Activated CD8-positive, alpha-beta T cell treated with anti-CD3 and anti-CD28 coated beads, Interleukin-2, amount 10 ng/mL, durations not matched to agents 7 days and 5 days (primary cell): ENCODE data around the gene UBE2J2. TPM values are rescaled to one million over a fixed set of nuclear protein-coding genes. Genes with fewer than 3 reads are reported as not detected.

Experiments
- ATAC-seq: fragments of 150-1000 bp; cut with Tn5 transposase; one replicate; pipeline ENCODE4 v1.10.0; 2021; ENCODE audit warnings: moderate library complexity
- CTCF ChIA-PET: fragments of 350-600 bp; sonication (Branson Sonifier 250); formaldehyde crosslinking; loops from one replicate; lab custom pipeline; 2021; ENCODE audit warnings: antibody characterized with exemption; lab: Charles Lee
- POLR2A ChIA-PET: fragments of 350-600 bp; sonication (Branson Sonifier 250); formaldehyde crosslinking; loops from one replicate; lab custom pipeline; 2021; ENCODE audit warnings: antibody characterized with exemption; lab: Charles Lee
- DNase-seq: peaks from one replicate; pipeline ENCODE4 v3.0.0-alpha.2; 2020
- H3K27ac Mint-ChIP-seq: one replicate; pipeline ENCODE4 v1.8.0; 2021; ENCODE audit warnings: mild to moderate bottlenecking, mixed read lengths
- H3K27me3 Mint-ChIP-seq: one replicate; pipeline ENCODE4 v1.8.0; 2021; ENCODE audit warnings: low read depth, mixed read lengths
- H3K36me3 Mint-ChIP-seq: one replicate; pipeline ENCODE4 v1.8.0; 2021; ENCODE audit warnings: low read depth, mixed read lengths
- H3K4me1 Mint-ChIP-seq: one replicate; pipeline ENCODE4 v1.8.0; 2021; ENCODE audit warnings: low read depth, mixed read lengths
- H3K4me3 Mint-ChIP-seq: one replicate; pipeline ENCODE4 v1.8.0; 2021; ENCODE audit warnings: mild to moderate bottlenecking, mixed read lengths
- H3K9me3 Mint-ChIP-seq: one replicate; pipeline ENCODE4 v1.8.0; 2022; ENCODE audit warnings: mixed read lengths; ENCODE audit not compliant: insufficient read depth
- total RNA-seq, 2 experiments: library from RNA; stranded (reverse); gene quantifications; one replicate each; pipeline ENCODE4 v1.2.3, GENCODE V29; 2021

UBE2J2 gene
- total RNA-seq, 2 experiments from 2014 or later = 62.3 to 67.5 TPM

DNA sequence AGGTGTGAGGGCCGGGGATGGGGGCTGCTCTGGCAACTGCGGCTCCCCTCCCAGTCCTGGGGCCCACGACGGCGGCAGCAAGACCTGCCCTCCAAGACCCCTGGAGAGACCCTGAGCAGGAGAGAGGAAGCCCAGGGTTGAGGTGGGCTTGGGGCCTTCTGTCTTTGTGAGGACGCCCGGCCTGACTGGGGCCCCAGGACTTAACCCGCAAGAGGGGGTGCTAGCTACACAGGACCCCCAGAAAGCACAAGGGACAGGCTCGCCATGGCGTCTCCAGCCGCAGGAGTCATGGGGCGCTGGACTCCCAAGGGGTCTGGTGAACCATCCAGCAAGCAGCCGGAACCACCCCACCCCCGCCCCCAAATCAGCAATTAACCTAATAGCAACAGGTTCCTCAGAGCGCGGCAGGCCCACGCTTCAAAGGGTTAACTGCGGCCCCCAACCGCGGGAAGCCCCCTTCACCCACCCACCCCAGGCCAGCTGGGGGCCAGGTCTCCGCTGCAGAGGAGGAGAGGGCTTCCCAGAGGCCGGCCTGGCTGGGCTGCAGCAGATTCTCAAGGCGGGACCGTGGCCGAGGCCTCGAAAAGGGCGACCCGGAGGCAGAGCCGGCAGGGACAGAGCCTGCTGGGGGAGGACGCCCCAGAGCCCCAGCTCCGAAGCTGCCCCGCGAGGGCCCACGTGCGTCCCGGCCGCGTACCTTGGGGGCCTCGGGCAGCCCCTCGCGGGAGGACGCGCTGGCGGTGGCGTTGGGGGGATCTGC is 27.7 kb downstream of the UBE2J2 start:
- Mint-ChIP-seq H3K27me3 (peaks cover 6% of the 10 kb centered on the region), H3K36me3 (peaks cover 2% of the 10 kb centered on the region), H3K27ac (no peak overlapping the region), H3K4me3 (no peak overlapping the region), H3K4me1 (peaks cover 13% of the 10 kb centered on the region), H3K9me3 (no peaks in the 10 kb centered on the region)
- ChIA-PET POLR2A (no interaction called here), CTCF (no interaction called here)
- ATAC-seq (no peak), DNase-seq (no peak)

DNA sequence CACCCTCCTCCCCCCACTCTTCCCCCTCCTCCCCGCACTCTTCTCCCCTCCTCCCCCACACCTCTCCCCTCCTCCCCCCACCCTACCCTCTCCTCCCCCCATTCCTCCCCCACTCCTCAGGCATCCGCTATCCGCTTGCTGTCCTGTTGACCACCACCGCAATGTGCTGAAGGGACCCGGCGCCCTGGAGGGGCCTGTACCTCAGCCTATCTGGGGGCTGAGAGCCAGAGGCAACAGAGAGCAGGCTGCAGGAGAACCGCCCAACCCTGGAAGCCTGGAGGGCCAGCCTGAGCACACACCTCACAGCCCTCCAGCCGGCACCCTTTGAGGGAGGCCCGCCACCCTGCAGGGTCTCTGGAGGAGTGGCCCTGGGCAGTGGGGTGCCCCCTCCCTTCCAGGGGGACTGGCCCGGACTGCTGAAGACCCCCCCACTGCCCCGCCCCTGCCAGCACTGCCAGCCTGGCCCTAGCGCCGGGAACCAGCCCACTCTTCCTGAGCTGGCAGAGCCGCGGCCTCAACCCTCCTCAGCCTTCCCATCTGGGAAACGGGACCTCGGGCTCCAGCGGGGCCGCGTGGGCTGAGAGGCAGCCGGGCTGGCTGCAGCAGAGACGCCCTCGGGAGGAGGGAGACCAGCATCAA is 28.4 kb downstream of the UBE2J2 start:
- DNase-seq (no peak), ATAC-seq (no peak)
- peaks cover 6% of the 10 kb centered on the region for H3K27me3 Mint-ChIP-seq
- no peaks in the 10 kb centered on the region for H3K36me3 Mint-ChIP-seq
- no peak overlapping the region for H3K4me3 Mint-ChIP-seq
- ChIA-PET POLR2A (no interaction called here), CTCF (no interaction called here)
- no peak overlapping the region for H3K27ac Mint-ChIP-seq
- peaks cover 7% of the 10 kb centered on the region for H3K4me1 Mint-ChIP-seq
- no peaks in the 10 kb centered on the region for H3K9me3 Mint-ChIP-seq

DNA sequence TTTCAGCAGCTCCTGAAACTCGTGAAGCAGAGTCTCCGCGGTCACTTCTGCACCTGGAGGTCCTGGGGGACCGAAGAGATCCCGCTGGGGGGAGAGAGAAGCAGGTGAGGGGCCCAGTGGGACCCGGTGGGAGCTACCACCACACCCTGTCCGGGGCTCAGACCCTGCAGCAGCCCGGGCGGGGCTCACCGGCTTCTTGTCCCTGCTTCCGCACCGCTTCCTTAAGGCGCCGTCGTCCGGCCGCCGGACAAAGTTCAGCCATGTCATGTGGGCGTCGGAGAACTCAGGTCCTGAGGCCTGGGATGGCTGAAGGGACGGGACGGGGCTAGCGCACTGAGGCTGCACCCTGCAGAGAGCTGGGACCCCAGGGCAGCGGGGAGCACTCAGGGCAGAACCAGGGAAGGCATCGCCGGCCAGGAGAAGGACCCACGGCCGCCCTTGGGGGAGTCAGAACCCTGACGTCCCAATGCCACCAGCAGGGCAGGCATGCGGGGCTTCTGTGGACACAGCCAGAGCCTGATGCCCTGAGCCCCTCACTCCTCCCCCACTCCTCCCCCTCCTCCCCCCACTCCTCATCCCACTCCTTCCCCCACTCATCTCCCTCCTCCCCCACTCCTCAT is 29.4 kb downstream of the UBE2J2 start:
- Mint-ChIP-seq H3K27ac (no peak overlapping the region), H3K9me3 (no peaks in the 10 kb centered on the region), H3K4me3 (no peak overlapping the region), H3K36me3 (no peaks in the 10 kb centered on the region), H3K4me1 (no peaks in the 10 kb centered on the region), H3K27me3 (peaks cover 6% of the 10 kb centered on the region)
- ATAC-seq (no peak), DNase-seq (no peak)
- ChIA-PET POLR2A (no interaction called here), CTCF (no interaction called here)

DNA sequence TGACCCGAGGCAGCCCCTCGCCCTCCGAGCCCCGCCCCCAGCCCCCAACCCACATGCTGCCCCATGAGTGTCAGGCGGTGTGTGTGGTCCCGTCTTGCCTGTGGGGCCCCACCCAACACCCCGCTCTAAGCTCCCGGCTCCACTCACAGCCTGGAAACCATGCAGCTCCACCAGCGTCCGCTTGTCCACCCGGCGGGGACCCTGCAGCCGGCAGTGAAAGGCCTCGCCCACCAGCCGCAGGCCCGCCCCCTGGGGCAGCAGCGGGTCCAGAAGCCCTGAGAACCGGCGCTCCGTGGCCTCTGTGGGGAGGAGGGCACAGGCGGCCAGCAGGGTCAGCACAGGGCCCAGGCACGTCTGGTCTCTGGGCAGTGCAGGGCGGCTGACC is 29.9 kb downstream of the UBE2J2 start:
- no peaks in the 10 kb centered on the region for H3K36me3 Mint-ChIP-seq
- no peak overlapping the region for H3K27ac Mint-ChIP-seq
- ChIA-PET POLR2A (no interaction called here), CTCF (no interaction called here)
- no peak overlapping the region for H3K4me3 Mint-ChIP-seq
- no peaks in the 10 kb centered on the region for H3K9me3 Mint-ChIP-seq
- no peaks in the 10 kb centered on the region for H3K4me1 Mint-ChIP-seq
- H3K27me3 Mint-ChIP-seq = peaks cover 6% of the 10 kb centered on the region
- ATAC-seq (no peak), DNase-seq (no peak)

DNA sequence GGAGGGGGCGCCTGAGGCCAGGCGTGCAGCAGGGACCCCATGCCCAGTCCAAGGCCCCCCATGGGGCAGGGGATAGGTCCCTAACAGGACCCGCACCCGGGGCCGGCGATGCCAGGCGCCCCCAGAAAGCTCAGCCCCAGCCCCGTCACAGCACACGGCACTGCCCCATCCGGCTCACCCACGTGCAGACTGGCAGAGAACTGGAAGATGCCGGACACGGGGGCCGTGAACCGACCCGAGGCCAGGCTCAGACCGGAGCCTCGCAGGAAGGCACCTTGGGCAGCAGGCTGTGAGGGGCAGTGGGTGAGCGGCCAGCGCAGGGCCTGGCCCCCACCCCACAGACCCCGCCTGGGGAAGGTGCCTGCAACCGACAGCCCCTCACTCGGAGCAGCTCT is 30.4 kb downstream of the UBE2J2 start:
- Mint-ChIP-seq H3K36me3 (no peaks in the 10 kb centered on the region), H3K27ac (no peak overlapping the region), H3K4me1 (no peaks in the 10 kb centered on the region), H3K27me3 (peaks cover 6% of the 10 kb centered on the region), H3K4me3 (no peak overlapping the region), H3K9me3 (no peaks in the 10 kb centered on the region)
- POLR2A ChIA-PET = no interaction called here
- no peak for ATAC-seq
- DNase-seq = no peak
- CTCF ChIA-PET = no interaction called here

DNA sequence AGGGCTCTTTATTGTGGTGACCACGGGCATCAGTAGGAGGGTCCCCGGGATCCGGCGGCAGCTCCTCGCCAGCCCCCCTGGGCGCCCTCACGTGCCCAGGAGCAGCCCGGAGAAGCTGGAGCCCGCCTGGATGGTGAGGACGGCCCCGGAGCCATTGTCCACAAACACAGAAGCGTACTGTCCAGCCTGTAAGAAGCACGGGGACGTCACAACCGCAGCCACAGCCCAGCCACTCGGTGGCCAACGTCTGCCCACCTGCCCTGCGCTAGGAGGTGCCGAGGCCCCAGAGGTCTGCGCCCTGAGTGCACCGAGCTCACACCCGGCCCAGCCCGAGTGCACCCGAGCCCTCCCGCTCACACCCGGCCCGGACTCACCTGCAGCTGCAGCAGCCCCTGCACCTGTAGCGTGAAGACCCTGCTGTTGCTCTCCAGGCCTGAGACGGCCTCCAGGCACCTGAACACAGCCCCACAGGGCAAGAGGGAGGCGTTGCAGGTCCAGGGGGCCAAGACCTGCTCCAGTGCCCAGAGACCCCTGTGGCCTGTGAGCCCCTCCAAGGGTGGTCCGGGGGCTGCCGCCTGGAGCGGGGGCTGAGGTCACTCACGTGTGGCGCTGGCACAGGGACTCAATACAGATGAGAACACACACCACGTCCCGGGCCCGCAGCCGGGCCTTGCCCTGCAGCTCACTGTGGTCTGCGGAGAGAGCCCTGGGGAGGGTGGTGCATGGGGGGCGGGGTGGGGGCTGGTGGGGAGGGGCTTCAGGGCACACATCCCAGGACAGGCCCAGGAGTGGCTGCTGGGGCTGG is 31.0 kb downstream of the UBE2J2 start:
- ChIA-PET CTCF (interaction anchor here (0.8 kb wide), 1 partner anchor 120 kb away, joined by 6 read pairs; no protein-coding TSS in a partner anchor), POLR2A (interaction anchor here (0.8 kb wide), 1 partner anchor 130 kb away, joined by 3 read pairs; no protein-coding TSS in a partner anchor)
- no peaks in the 10 kb centered on the region for H3K9me3 Mint-ChIP-seq
- H3K27ac Mint-ChIP-seq = no peak overlapping the region
- no peak overlapping the region for H3K4me3 Mint-ChIP-seq
- peaks cover 6% of the 10 kb centered on the region for H3K27me3 Mint-ChIP-seq
- ATAC-seq (no peak), DNase-seq (no peak)
- H3K36me3 Mint-ChIP-seq = no peaks in the 10 kb centered on the region
- H3K4me1 Mint-ChIP-seq = no peaks in the 10 kb centered on the region

DNA sequence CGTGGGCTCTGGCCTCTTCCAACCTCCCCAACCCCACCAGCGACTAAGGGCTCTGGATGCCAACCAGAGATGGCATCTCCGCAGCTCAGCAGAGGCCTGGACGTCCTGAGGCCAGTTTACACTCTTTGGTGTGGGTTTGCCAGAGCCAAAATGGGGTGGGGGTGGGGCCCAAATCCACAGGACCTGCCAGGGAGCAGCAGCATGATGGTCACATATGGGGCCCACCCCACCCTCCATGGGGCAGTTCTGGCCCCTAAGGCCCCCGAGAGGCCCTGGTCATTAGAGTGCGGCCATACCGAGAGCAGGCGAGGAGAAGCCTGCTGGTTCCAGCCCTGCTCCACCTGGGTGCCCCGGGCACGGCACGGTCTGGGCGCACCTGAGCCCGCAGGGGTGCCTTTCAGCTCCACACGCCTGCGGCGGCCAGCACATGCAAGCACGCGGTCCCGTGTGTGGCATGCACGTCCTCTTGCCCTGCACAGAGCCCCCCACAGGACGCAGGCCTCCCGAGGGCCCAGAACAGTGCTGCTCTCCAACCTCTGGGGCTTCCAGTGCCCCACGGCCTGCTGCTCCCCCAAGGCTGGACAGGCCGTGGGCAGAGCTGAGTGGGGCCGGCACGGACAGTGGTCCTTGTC is 31.9 kb downstream of the UBE2J2 start:
- H3K4me3 Mint-ChIP-seq = no peak overlapping the region
- CTCF ChIA-PET = interaction anchor here (0.8 kb wide), 1 partner anchor 119 kb away, joined by 6 read pairs; no protein-coding TSS in a partner anchor
- no peak overlapping the region for H3K27ac Mint-ChIP-seq
- POLR2A ChIA-PET = interaction anchor here (0.8 kb wide), 1 partner anchor 129 kb away, joined by 3 read pairs; no protein-coding TSS in a partner anchor
- ATAC-seq = no peak
- no peaks in the 10 kb centered on the region for H3K9me3 Mint-ChIP-seq
- peaks cover 3% of the 10 kb centered on the region for H3K27me3 Mint-ChIP-seq
- no peaks in the 10 kb centered on the region for H3K36me3 Mint-ChIP-seq
- no peaks in the 10 kb centered on the region for H3K4me1 Mint-ChIP-seq
- no peak for DNase-seq

DNA sequence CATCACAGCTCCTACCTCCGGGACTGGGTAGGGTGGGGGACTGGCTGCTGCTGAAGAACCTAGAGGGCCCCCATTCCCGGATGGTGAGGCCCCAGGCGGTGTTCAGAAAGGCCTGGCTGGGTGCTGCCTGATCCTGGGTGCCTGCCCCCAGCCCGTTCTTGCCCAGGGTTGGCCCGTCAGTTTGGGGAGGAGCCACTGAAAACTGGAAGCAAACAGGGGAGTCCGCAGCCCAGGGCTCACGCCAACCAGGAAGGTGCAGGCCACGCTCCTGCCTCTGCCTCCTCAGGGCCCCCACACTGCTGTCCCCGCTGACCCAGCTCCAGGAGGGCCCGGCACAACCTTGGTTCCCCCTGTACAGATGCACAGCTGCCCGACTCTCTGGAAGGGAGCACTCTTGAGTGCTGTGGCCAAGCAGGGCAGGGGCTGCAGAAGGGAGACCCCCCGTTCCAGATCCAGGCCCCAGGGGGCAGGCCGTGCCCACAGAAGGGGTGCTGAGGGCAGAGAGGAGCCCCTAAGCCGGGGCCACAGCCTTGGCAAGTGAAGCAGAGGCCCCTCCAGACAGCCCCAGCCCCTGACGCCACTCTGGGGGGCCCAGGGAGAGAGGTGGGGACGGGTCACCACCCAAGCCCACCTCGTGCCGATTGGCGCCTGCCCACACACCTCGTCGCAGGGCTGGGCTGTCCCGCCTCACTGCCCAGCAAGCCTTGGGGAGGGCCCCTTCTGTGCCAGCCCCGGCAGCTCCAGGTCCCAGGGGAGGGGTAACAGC is 32.6 kb downstream of the UBE2J2 start:
- no peaks in the 10 kb centered on the region for H3K4me1 Mint-ChIP-seq

DNA sequence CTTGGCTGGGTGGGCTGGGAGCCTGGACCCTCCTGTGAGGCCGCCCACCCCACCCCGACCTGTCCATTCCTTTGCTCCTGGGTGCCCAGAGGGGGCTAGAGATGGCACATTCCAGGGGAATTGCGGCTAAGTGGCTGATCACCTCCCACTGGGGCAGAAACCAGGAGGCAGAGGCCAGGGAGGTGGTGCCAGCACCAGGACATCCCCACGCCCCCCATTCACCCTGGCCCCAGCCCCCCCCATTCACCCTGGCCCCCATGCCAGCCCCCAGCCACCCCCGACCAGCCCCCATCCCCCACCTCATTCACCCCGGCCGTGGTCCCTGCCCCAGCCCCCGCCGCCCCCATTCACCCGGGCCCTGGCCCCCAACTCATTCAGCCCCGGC is 33.3 kb downstream of the UBE2J2 start:
- Mint-ChIP-seq H3K4me1 (no peaks in the 10 kb centered on the region), H3K27me3 (no peaks in the 10 kb centered on the region), H3K27ac (no peak overlapping the region), H3K36me3 (no peaks in the 10 kb centered on the region), H3K9me3 (no peaks in the 10 kb centered on the region), H3K4me3 (no peak overlapping the region)
- ATAC-seq (no peak), DNase-seq (no peak)
- ChIA-PET POLR2A (no interaction called here), CTCF (no interaction called here)

More for the DNA sequence above, 32.6 kb downstream of the UBE2J2 start:
- ChIA-PET POLR2A (no interaction called here), CTCF (no interaction called here)
- H3K36me3 Mint-ChIP-seq = no peaks in the 10 kb centered on the region
- ATAC-seq (no peak), DNase-seq (no peak)
- no peak overlapping the region for H3K4me3 Mint-ChIP-seq
- H3K9me3 Mint-ChIP-seq = no peaks in the 10 kb centered on the region
- no peak overlapping the region for H3K27ac Mint-ChIP-seq
- peaks cover 2% of the 10 kb centered on the region for H3K27me3 Mint-ChIP-seq

DNA sequence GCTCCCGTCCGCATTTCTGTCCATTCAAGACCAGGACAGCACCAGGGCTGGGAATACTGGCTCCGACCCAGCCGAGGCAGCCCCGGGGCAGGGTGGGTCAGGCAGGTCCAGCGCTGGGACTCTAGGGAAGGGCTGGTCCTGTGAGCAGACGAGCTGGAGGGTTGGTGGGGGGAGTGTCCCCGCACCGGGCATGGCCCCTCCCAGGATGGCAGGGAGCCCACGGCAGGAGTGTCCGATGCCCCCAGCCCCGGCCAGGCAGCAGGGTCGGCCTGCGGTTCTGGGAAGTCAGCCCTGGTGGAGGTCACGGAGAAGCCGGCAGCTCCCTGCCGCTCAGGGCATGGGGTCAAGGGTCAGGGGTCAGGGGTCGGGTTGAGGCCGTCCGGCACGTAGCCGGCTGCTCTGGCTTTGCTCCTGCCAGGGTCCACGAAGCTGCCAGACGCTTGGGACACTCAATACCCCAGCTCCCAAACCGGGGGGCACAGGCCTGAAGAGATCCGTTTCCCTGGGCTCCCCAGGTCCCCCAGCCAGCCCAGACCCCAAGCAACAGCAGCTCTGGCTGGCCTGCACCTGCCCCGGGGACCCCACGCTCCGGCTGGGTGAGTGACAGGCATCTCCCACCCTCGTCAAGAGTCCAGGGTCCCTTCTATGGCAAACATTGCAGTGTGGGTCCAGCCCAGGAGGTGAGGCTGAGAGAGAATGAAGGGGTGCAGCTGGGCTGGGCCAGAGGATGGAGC is 33.9 kb downstream of the UBE2J2 start:
- H3K27ac Mint-ChIP-seq = no peak overlapping the region
- CTCF ChIA-PET = no interaction called here
- POLR2A ChIA-PET = no interaction called here

More for the DNA sequence above, 33.9 kb downstream of the UBE2J2 start:
- H3K4me1 Mint-ChIP-seq = no peaks in the 10 kb centered on the region
- H3K27me3 Mint-ChIP-seq = no peaks in the 10 kb centered on the region
- H3K9me3 Mint-ChIP-seq = no peaks in the 10 kb centered on the region
- DNase-seq (no peak), ATAC-seq (no peak)
- no peak overlapping the region for H3K4me3 Mint-ChIP-seq
- no peaks in the 10 kb centered on the region for H3K36me3 Mint-ChIP-seq
